Spleen (tissue), 11 donors: ENCODE measurements around the gene LHB. TPM values are rescaled to one million over a fixed set of nuclear protein-coding genes. Genes with fewer than 3 reads are reported as not detected.

Experiments used
- DNase-seq: peaks from one replicate; pipeline ENCODE4 v3.0.0-alpha.2; 2020
- H3K27ac ChIP-seq, 8 donors: fragments of 200-600 bp; sonication (generic) in 7 of 8; 1 replicate in 4 of 8; 2 replicates in 4 of 8; pipeline versions ENCODE4 v1.5.0 to v1.8.0; 2016 to 2021; ENCODE audit warnings: inconsistent platforms in 4 of 8, mild to moderate bottlenecking in 4 of 8, moderate library complexity in 1 of 8
- H3K27me3 ChIP-seq, 7 donors: fragments of 200-600 bp; sonication (generic) in 6 of 7; replicated peaks in 1 of 7; 1 replicate in 4 of 7; 2 replicates in 3 of 7; pipeline versions ENCODE4 v1.5.0 to v1.8.0; 2016 to 2021; ENCODE audit warnings: inconsistent platforms in 3 of 7, mild to moderate bottlenecking in 1 of 7
- H3K36me3 ChIP-seq, 6 donors: fragments of 200-600 bp; sonication (generic) in 5 of 6; 1 replicate in 4 of 6; 2 replicates in 2 of 6; pipeline versions ENCODE4 v1.5.0 to v1.8.0; 2016 to 2021; ENCODE audit warnings: inconsistent platforms in 2 of 6
- H3K4me1 ChIP-seq, 6 donors: fragments of 200-600 bp; sonication (generic) in 5 of 6; 1 replicate in 3 of 6; 2 replicates in 3 of 6; pipeline versions ENCODE4 v1.5.0 to v1.8.0; 2016 to 2021; ENCODE audit warnings: inconsistent platforms in 3 of 6
- H3K4me3 ChIP-seq, 8 donors: fragments of 200-600 bp; sonication (generic) in 7 of 8; 1 replicate in 4 of 8; 2 replicates in 4 of 8; pipeline versions ENCODE4 v1.5.0 to v1.8.0; 2016 to 2021; ENCODE audit warnings: inconsistent platforms in 4 of 8, mild to moderate bottlenecking in 4 of 8, moderate library complexity in 2 of 8
- H3K9me3 ChIP-seq, 8 donors: fragments of 200-600 bp; sonication (generic) in 7 of 8; 1 replicate in 4 of 8; 2 replicates in 4 of 8; pipeline versions ENCODE4 v1.5.0 to v1.8.0; 2016 to 2021; ENCODE audit warnings: inconsistent platforms in 4 of 8
- POLR2A ChIP-seq, 3 donors: fragments of 450-650 bp; IDR thresholded peaks; one replicate each; pipeline ENCODE4 v1.5.1; 2017; ENCODE audit warnings: antibody characterized with exemption in 3 of 3, mild to moderate bottlenecking in 1 of 3
- POLR2AphosphoS5 ChIP-seq, 3 donors: sonication (generic); formaldehyde crosslinking; IDR thresholded peaks; one replicate each; pipeline ENCODE4 v1.5.1; 2017; ENCODE audit warnings: antibody characterized with exemption in 3 of 3
- WGBS, 5 donors: extraction: QIAGEN DNeasy Blood & Tissue Kit in 3 of 5; methylation state at CpG; one replicate each; pipeline versions ENCODE4 v1.1.5 to v1.1.7; 2013 to 2018; 5-methylcytosine and 5-hydroxymethylcytosine counted together
- intact Hi-C: fragments of 100-400 bp; cut with DNase I; formaldehyde crosslinking; loops from one replicate; pipeline ENCODE4 v1.15.0; 2023; ENCODE audit warnings: low total_unique reads
- polyA plus RNA-seq, 3 donors: library from polyadenylated mRNA; stranded (reverse); fragments of 200-250 nt; gene quantifications; one replicate each; pipeline ENCODE4 v1.2.1, GENCODE V29; 2013
- total RNA-seq, 7 donors: library from RNA; depleted of rRNA in 3 of 7; stranded (reverse); fragments of >200 nt in 3 of 7; fragmentation: NEBNext Ultra II Directional in 4 of 7; extraction: Animal tissue kit (Norgen Biotek cat#: 25700) in 4 of 7; gene quantifications; one replicate each; pipeline versions ENCODE4 v1.1.0 to v1.2.1, GENCODE V29; 2016 to 2021
- TF ChIP-seq, protein P1 (sequence below), 11 experiments: fragments of 200-600 bp in 7 of 11; fragments of 450-650 bp in 4 of 11; sonication (generic) in 4 of 11; IDR thresholded peaks in 8 of 11; conservative IDR thresholded peaks in 3 of 11; 1 replicate in 7 of 11; 2 replicates in 4 of 11; pipeline versions ENCODE4 v1.4.0 to v1.8.0; 2016 to 2021; ENCODE audit warnings: antibody characterized with exemption in 11 of 11, inconsistent platforms in 4 of 11, mild to moderate bottlenecking in 1 of 11
- donor health status: healthy with polysubstance abuse.
- donor health status: DM: no; HTN: no; CAD: no; lungs with moderate emphysema.
- donor health status: DM: no; HTN: no; CAD: no.
- donor health status: Bipolar disorder and iron deficiency.
- donor health status: healthy.
- donor health status: DM: no; HTN: no; CAD: no.
- donor health status: DM: yes; HTN: yes; CAD: no.

LHB gene
- total and polyA plus RNA-seq, 10 donors, result 0.50 to 1.5 (median 1.1) TPM; not detected in 6

DNA sequence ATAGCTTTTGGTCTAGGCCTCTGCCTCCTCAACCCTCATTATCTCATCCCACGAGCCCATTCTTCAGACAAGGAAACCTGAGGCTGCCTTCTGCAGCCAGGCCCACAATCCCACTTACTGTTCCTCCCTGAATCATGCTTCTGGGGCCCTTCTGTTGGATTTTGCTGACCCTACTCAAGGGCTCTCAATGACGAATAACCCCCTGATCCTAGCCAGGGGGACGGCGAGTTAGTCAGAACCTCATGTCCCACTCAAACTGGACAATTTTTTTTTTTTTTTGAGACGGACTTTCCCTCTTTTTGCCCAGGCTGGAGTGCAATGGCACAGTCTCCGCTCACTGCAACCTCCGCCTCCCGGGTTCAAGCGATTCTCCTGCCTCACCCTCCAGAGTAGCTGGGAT, 5.2 kb upstream of the LHB start:
- DNase-seq, result no peak
- Histone ChIP-seq H3K36me3 (no peaks in the 10 kb centered on the region), H3K27ac (no peak overlapping the region), H3K4me1 (peaks cover 4 to 32% (median 25%) of the 10 kb centered on the region in 6 donors), H3K9me3 (no peaks in the 10 kb centered on the region), H3K4me3 (no peak overlapping the region), H3K27me3 (peaks cover 0 to 34% (median 7%) of the 10 kb centered on the region in 7 donors)
- TF ChIP-seq POLR2AphosphoS5 (IDR thresholded peaks at IDR 0.05) (no peak), POLR2A (IDR thresholded peaks at IDR 0.05) (no peak)
- TF ChIP-seq, protein P1, sequence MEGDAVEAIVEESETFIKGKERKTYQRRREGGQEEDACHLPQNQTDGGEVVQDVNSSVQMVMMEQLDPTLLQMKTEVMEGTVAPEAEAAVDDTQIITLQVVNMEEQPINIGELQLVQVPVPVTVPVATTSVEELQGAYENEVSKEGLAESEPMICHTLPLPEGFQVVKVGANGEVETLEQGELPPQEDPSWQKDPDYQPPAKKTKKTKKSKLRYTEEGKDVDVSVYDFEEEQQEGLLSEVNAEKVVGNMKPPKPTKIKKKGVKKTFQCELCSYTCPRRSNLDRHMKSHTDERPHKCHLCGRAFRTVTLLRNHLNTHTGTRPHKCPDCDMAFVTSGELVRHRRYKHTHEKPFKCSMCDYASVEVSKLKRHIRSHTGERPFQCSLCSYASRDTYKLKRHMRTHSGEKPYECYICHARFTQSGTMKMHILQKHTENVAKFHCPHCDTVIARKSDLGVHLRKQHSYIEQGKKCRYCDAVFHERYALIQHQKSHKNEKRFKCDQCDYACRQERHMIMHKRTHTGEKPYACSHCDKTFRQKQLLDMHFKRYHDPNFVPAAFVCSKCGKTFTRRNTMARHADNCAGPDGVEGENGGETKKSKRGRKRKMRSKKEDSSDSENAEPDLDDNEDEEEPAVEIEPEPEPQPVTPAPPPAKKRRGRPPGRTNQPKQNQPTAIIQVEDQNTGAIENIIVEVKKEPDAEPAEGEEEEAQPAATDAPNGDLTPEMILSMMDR (IDR thresholded peaks at IDR 0.05 in 8 of 11, conservative IDR thresholded peaks at IDR 0.05 in 3 of 11), result no peak
- WGBS, 5 donors, result 88 to 90% (median 89%) methylated on average over 9 of the region's 9 CpGs
- intact Hi-C loops, result no loop called here

DNA sequence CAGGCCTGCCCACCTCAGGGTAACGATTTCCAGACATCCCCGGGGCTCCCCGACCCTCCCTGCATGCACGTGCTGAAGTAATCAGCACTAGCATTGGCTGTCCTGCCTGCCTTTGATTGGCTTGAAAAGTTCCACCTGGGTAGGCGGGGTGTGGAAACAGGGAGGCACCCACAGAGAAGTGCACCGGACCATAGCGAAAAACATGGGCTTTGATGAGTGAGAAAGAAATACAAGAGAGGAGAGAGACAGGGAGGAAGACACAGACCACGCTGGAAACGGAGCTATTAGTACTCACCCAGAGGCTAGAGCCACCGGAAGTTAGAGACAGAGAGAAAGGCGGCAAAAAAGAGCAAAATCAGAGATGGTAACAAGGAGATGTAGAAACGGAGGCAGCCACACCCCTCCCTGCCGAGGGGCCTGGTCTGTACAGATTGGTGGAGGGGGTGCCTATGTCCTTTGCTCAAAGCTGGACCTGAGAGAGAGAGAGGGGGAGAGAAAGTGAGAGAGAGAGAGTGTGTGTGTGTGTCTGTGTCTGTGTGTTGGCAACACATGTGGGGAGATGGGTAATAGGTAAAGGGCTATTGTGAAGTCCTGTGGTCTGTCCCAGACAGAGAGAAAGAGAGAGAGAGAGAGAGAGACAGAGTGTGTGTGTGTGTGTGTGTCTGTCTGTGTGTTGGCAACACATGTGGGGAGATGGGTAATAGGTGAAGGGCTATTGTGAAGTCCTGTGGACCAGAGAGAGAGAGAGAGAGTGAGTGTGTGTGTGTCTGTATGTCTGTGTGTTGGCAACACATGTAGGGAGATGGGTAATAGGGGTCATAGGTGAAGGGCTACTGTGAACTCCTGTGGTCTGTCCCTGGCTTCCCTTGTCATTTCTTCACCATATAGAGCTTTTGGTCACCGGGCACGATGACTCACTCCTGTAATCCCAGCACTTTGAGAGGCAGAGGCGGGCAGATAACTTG, 4.3 kb upstream of the LHB start:
- Histone ChIP-seq H3K27me3 (peaks cover 0 to 34% (median 7%) of the 10 kb centered on the region in 7 donors), H3K4me1 (peaks cover 4 to 32% (median 25%) of the 10 kb centered on the region in 6 donors), H3K4me3 (no peak overlapping the region), H3K36me3 (peaks cover 0 to 3% (median 1%) of the 10 kb centered on the region in 6 donors), H3K27ac (no peak overlapping the region), H3K9me3 (no peaks in the 10 kb centered on the region)
- DNase-seq, result no peak
- intact Hi-C loops, result no loop called here
- no peak for TF ChIP-seq POLR2A (IDR thresholded peaks at IDR 0.05)
- TF ChIP-seq, protein P1 (IDR thresholded peaks at IDR 0.05 in 8 of 11, conservative IDR thresholded peaks at IDR 0.05 in 3 of 11), result no peak
- no peak for TF ChIP-seq POLR2AphosphoS5 (IDR thresholded peaks at IDR 0.05)
- WGBS, 5 donors, result 35 to 45% (median 40%) methylated on average over 16 of the region's 16 CpGs

DNA sequence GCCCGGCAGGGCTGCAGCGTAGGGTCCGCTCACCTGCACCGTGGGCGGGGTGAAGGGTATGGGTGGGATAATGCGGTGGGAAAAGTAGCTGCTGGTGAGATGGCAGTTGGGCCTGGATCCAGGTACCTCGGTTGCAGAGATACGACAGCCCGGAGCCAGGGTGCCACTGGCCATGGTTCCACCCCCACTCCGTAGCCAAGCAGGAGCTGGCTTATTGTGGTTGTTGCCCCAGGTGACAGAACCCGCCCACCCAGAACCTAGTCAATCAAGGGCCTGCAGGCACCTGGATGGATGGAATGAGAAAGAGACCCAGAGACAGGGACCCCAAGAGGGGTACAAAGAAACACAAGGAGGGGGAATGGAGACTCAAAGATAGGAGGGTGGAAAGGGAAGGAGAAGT, 3.5 kb upstream of the LHB start:
- Histone ChIP-seq H3K9me3 (no peaks in the 10 kb centered on the region), H3K36me3 (peaks cover 0 to 11% (median 10%) of the 10 kb centered on the region in 6 donors), H3K27me3 (peaks cover 0 to 34% (median 7%) of the 10 kb centered on the region in 7 donors), H3K4me3 (no peak overlapping the region), H3K27ac (no peak overlapping the region), H3K4me1 (peaks cover 4 to 32% (median 25%) of the 10 kb centered on the region in 6 donors)
- WGBS, 5 donors, result 75 to 91% (median 88%) methylated on average over 11 of the region's 11 CpGs
- TF ChIP-seq, protein P1 (IDR thresholded peaks at IDR 0.05 in 8 of 11, conservative IDR thresholded peaks at IDR 0.05 in 3 of 11), result no peak
- TF ChIP-seq POLR2AphosphoS5 (IDR thresholded peaks at IDR 0.05) (no peak), POLR2A (IDR thresholded peaks at IDR 0.05) (no peak)
- DNase-seq, result no peak
- intact Hi-C loops, result no loop called here
